Fibroblast of pulmonary artery (primary cell): ENCODE measurements around the gene TSEN15.
"Not testable (repeated sequence)": the region's sequence is repeated elsewhere in the genome, so short reads cannot be mapped to it uniquely, and the experiment has no call there.

Source experiments
- DNase-seq: peaks from one replicate; pipeline ENCODE4 v3.0.0-alpha.2; 2010; ENCODE audit warnings: low read depth
- H3K4me3 ChIP-seq: replicated peaks from 2 replicates; pipeline ENCODE4 v1.5.1; 2011; ENCODE audit warnings: low read depth, mild to moderate bottlenecking, control low read depth, low read length, moderate library complexity
- TF ChIP-seq, protein P1 (sequence below): IDR thresholded peaks from 2 replicates; pipeline ENCODE4 v1.5.1; 2011; ENCODE audit warnings: mild to moderate bottlenecking, control low read depth, low read length, inconsistent platforms; ENCODE audit errors: missing control alignments

Gene TSEN15

DNA sequence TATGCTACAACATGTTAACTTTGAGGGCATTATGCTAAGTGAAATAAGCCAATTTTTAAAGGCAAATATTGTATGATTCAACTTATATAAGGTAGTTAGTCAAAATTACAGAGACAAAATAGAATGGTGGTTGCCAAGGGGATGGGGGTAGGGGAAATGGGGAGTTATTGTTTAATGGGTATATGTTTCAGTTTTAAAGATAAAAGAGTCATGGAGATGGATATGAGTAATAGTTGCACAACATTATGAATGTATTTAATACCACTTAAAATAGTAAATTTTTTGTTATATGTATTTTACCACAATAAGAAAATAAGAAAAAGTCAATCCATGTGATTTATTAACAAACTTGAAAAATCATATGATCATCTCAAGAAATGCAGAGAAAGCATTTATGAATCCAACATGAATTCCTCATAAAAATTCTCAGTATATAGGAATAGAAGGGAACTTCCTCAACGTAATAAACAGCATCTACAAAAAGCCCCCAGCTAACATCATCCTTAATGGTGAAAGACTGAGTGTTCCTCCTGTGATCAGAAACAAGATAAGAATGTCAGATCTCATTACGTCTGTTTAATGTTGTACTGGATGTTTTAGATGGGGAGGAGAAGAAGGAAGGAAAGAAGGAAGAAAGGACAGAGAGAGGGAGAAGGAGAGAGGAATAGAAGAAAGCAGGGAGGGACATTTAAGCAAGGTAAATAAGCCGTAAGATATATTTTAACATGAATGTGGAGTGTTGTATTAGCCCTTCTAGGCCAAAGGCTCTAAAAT lies 6.7 kb upstream of the TSEN15 start:
- TF ChIP-seq, protein P1, sequence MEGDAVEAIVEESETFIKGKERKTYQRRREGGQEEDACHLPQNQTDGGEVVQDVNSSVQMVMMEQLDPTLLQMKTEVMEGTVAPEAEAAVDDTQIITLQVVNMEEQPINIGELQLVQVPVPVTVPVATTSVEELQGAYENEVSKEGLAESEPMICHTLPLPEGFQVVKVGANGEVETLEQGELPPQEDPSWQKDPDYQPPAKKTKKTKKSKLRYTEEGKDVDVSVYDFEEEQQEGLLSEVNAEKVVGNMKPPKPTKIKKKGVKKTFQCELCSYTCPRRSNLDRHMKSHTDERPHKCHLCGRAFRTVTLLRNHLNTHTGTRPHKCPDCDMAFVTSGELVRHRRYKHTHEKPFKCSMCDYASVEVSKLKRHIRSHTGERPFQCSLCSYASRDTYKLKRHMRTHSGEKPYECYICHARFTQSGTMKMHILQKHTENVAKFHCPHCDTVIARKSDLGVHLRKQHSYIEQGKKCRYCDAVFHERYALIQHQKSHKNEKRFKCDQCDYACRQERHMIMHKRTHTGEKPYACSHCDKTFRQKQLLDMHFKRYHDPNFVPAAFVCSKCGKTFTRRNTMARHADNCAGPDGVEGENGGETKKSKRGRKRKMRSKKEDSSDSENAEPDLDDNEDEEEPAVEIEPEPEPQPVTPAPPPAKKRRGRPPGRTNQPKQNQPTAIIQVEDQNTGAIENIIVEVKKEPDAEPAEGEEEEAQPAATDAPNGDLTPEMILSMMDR, result no peak
- H3K4me3 ChIP-seq, result no peak overlapping the region
- DNase-seq, result peak; percentile 47

DNA sequence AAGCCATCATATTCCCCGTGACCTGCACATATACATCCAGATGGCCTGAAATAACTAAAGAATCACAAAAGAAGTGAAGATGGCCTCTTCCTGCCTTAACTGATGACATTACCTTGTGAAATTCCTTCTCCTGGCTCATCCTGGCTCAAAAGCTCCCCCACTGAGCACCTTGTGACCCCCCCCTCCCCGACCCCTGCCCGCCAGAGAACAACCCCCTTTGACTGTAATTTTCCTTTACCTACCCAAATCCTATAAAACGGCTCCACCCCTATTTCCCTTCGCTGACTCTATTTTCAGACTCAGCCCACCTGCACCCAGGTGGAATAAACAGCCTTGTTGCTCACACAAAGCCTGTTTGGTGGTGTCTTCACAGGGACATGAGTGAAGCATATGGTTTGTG lies 4.0 kb upstream of the TSEN15 start:
- H3K4me3 ChIP-seq, DNase-seq: not testable (repeated sequence)

- no peak for DNase-seq
Measured at GRCh38 chr1:184048561-184049240, 2.8 kb upstream of the TSEN15 start.

GRCh38 chr1:184049291-184049690 lies 2.2 kb upstream of the TSEN15 start:
- TF ChIP-seq, protein P1, result no peak
- no peak for DNase-seq
- H3K4me3 ChIP-seq, result no peak overlapping the region

More at GRCh38 chr1:184048561-184049240, 2.8 kb upstream of the TSEN15 start:
- TF ChIP-seq, protein P1, result no peak
- no peak overlapping the region for H3K4me3 ChIP-seq

GRCh38 chr1:184049836-184050468 lies 1.6 kb upstream of the TSEN15 start:
- no peak for DNase-seq
- H3K4me3 ChIP-seq, result no peak overlapping the region
- TF ChIP-seq, protein P1, result no peak

DNA sequence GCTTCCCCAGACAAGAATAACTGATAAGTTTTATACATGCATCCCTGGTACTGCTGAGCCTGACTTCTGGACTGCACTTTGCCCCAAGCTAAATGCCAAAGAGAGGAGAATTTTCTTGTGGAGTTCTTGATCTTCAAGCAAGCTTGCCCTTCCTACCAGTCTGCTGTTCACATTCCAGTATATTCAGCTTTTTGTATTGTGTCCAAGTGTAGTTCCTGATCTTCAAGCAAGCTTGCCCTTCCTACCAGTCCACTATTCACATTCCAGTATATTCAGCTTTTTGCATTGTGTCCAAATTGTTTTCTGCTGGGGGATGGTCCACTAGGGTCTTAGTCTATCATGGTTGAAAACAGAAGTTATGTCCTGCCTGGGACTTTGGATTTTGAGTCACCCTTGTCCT lies 894 bp upstream of the TSEN15 start:
- peak; percentile 21 for DNase-seq
- TF ChIP-seq, protein P1, result no peak
- no peak overlapping the region for H3K4me3 ChIP-seq

DNA sequence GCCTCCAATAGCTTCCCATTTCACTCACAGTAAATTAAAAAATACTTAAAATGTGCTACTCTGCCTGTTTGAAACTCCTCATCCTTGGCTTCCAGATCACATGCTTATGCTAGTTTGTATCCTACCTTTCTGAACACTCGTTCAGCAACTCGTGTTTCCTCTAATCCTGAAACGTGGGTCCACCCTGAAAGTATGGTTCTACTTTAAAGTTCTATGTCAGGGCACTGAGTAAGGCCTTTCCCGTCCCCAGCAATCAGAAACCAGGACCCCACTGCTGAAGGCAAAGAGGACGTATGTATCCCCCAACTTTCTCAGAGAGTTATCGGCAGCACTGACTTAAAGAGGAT lies 419 bp upstream of the TSEN15 start:
- DNase-seq, result peak; percentile 26
- TF ChIP-seq, protein P1, result no peak
- H3K4me3 ChIP-seq, result peak overlapping the region; percentile 70
